HG03354 (cell line): ENCODE results near the gene RASGRP2.
A peak's percentile ranks its signal among the peaks of the same experiment; 100 is the strongest.

Source experiments
- ATAC-seq: cut with Tn5 transposase; IDR thresholded peaks from one replicate; pipeline ENCODE4 v1.9.1; 2021; ENCODE audit warnings: mild to moderate bottlenecking; ENCODE audit not compliant: unreplicated experiment, poor library complexity, severe bottlenecking

RASGRP2 gene

GRCh38 chr11:64759131-64759721 lies 15.3 kb upstream of the RASGRP2 start:
- ATAC-seq = no peak

- ATAC-seq = no peak
Observed at GRCh38 chr11:64758330-64759079, 14.6 kb upstream of the RASGRP2 start.

- no peak for ATAC-seq
Observed at GRCh38 chr11:64757549-64758329, 13.8 kb upstream of the RASGRP2 start.

GRCh38 chr11:64755681-64756361 lies 11.9 kb upstream of the RASGRP2 start:
- ATAC-seq = no peak

- ATAC-seq = no peak
Observed at GRCh38 chr11:64754919-64755662, 11.1 kb upstream of the RASGRP2 start.

- no peak for ATAC-seq
Observed at GRCh38 chr11:64754124-64754918, 10.4 kb upstream of the RASGRP2 start.

GRCh38 chr11:64753380-64754123 lies 9.6 kb upstream of the RASGRP2 start:
- no peak for ATAC-seq

- ATAC-seq = no peak
Observed at GRCh38 chr11:64753019-64753379, 9.1 kb upstream of the RASGRP2 start.

- no peak for ATAC-seq
Observed at GRCh38 chr11:64752175-64752970, 8.4 kb upstream of the RASGRP2 start.

- no peak for ATAC-seq
Observed at GRCh38 chr11:64751580-64751979, 7.6 kb upstream of the RASGRP2 start.

- no peak for ATAC-seq
Observed at GRCh38 chr11:64751136-64751535, 7.2 kb upstream of the RASGRP2 start.

- ATAC-seq = no peak
Observed at GRCh38 chr11:64750361-64751054, 6.6 kb upstream of the RASGRP2 start.

- ATAC-seq = no peak
Observed at GRCh38 chr11:64747961-64748665, 4.2 kb upstream of the RASGRP2 start.

GRCh38 chr11:64746486-64746885 lies 2.5 kb upstream of the RASGRP2 start:
- no peak for ATAC-seq

- peak; percentile 36 for ATAC-seq
Observed at GRCh38 chr11:64745521-64746328, 1.8 kb upstream of the RASGRP2 start.

GRCh38 chr11:64745189-64745520 lies 1.2 kb upstream of the RASGRP2 start:
- peak; percentile 32 for ATAC-seq
